NCI-H2196 treated with DMSO at 0.1 percent for 48 hours (cell line): ENCODE results near the gene WDR83.
"Not testable (repeated sequence)": the region's sequence is repeated elsewhere in the genome, so short reads cannot be mapped to it uniquely, and the experiment has no call there.

Source experiments
- DNase-seq: peaks from one replicate; lab custom pipeline; 2025; ENCODE audit not compliant: unreplicated experiment; lab: John Stamatoyannopoulos, UW

WDR83 gene

DNA sequence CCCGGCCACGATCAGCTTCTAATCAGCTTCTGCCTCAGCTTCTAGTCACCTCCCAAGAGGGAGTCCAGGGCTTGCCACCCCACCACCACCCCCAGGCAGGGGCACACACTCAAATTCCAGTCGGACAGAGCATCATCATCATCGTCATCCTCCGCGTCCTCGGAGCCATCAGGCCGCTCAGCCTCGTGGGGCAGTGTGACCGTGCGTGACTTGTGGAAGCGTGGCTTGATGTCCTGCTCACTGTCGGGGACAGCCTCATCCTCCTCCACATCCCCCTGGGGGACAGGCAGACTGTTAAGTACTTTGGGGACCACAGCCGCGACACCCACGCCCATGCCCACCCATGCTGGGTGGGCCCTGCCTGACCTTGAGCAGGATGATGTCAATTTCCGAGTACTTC lies 44.6 kb downstream of the WDR83 start:
- DNase-seq: no peak

- DNase-seq: not testable (repeated sequence)
Measured at GRCh38 chr19:12712077-12712476, 45.5 kb downstream of the WDR83 start.

DNA sequence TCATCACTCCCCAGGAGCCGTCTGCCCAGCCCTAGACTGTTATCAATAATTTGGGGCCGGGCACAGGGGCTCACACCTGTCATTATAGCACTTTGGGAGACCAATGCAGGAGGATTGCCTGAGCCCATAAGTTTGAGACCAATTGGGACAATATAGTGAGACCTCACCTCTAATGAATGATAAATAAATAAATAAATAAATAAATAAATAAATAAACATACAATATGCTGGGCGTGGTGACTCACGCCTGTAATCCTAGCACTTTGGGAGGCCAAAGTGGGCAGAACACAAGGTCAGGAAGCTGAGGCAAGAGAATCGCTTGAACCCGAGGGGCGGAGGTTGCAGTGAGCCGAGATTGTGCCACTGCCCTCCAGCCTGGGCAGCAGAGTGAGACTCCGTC lies 46.7 kb downstream of the WDR83 start:
- DNase-seq: not testable (repeated sequence)

GRCh38 chr19:12715102-12715501 lies 48.5 kb downstream of the WDR83 start:
- no peak for DNase-seq

GRCh38 chr19:12715929-12716328 lies 49.3 kb downstream of the WDR83 start:
- no peak for DNase-seq

- no peak for DNase-seq
Measured at GRCh38 chr19:12720296-12720695, 53.7 kb downstream of the WDR83 start.

DNA sequence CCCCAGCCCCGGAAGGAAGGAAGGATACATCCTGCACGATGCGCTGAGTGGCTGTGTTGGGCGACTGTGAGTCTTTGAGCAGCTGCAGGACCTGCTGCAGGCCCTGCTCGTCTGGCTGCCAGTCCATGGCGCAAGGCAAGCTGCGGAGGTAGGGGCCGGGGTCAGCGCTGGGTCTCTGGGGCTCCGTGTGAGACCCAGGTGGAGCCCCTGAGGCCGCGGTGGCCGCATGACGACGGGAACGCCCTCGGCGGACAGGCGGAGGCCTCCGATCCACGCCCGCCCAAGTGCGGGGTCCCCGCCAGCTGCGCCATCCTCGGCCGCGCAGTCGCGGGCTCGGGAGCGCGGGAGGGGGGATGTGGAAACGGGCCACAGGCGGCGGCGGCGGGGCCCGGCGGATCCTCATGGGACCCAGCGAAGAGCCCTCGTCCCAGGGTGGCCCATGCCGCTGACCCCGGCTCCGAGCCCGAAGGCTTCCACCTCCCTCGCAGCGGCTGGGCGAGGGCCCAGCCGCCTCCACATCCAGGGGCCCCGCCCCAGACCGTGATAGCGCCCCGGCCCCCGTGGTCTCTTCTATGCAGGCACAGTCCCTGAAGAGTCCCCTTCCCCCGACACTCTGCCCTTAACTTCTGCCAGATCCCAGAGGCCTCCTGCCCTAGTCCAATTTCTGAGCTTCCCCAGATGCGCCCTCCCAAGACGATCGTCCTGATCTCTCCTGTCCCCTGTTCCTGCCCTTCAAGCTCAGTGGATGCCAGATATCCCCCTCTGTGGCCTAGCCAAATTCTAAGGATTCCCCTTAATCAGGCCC lies 54.4 kb downstream of the WDR83 start:
- no peak for DNase-seq

- DNase-seq: no peak
Measured at GRCh38 chr19:12721656-12722565, 55.3 kb downstream of the WDR83 start.

DNA sequence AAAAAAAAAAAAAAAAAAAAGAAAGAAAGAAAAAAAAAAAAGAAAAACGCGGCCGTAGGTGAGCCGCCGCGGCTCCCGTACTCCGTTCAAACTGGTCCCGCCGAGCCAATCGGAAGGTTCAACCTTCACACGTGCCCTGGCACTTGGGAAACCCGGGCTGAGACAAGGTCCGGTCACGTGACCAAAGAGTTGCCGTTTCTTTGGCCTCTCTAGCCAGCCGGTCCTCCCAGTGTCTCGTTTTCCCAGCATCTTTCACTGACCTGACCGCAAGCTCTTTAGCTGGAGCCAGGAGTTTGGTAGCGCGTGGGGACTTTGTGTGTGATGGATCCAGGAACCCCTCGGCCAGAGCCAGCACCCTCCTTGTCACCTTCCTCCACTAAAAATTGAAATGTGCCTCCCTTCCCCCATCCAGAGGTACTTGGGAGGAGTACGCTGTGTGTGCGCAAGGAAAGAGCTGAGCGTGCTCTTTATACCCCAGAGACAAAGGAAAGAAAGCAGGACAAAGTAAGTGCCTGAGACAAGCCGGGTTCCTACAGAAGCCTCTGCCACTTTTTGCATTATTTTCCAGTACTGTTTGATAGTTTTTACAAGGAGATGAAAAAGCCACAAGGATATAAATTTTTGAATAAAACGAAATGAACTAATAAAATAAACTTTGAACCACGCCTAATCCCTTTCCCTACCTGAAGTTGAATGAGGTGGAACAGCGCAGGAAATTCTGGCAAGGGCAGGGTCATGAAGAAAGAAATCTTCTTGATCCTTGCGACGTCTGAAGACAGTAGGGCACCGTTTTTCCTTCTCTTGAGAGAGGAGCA lies 56.2 kb downstream of the WDR83 start:
- DNase-seq: peak; percentile 92

GRCh38 chr19:12723381-12723640 lies 56.7 kb downstream of the WDR83 start:
- DNase-seq: no peak

GRCh38 chr19:12723641-12724426 lies 57.2 kb downstream of the WDR83 start, which contains the start of gene TNPO2:
Gene TNPO2 (minus strand): TSS chr19:12723932. CDS start chr19:12720977, 2,955 bp downstream.
- DNase-seq: peak; percentile 69
